Liver (tissue), 9 donors: ENCODE results near the gene HDDC2. TPM values are rescaled to one million over a fixed set of nuclear protein-coding genes. Genes with fewer than 3 reads are reported as not detected.

Experiments used
- DNase-seq: peaks from one replicate; pipeline ENCODE4 v3.0.0-alpha.2; 2017; ENCODE audit warnings: low spot score
- H3K27ac ChIP-seq, 2 donors: one replicate each; pipeline ENCODE4 v1.7.0; 2013; ENCODE audit warnings: inconsistent platforms in 2 of 2, low read length in 2 of 2, control low read depth in 1 of 2, low read depth in 1 of 2, mild to moderate bottlenecking in 1 of 2
- H3K27me3 ChIP-seq, 4 donors: one replicate each; pipeline versions ENCODE4 v1.6.1 to v1.7.0; 2013; ENCODE audit warnings: low read length in 3 of 4, inconsistent platforms in 1 of 4, mild to moderate bottlenecking in 1 of 4, moderate library complexity in 1 of 4; ENCODE audit not compliant: control insufficient read depth in 4 of 4, insufficient read depth in 4 of 4
- H3K36me3 ChIP-seq, 4 donors: one replicate each; pipeline versions ENCODE4 v1.6.1 to v1.7.0; 2013; ENCODE audit warnings: low read length in 3 of 4, mild to moderate bottlenecking in 3 of 4, low read depth in 1 of 4, moderate library complexity in 1 of 4; ENCODE audit not compliant: control insufficient read depth in 4 of 4, insufficient read depth in 3 of 4
- H3K4me1 ChIP-seq, 4 donors: one replicate each; pipeline versions ENCODE4 v1.6.1 to v1.7.0; 2013; ENCODE audit warnings: low read length in 3 of 4, mild to moderate bottlenecking in 3 of 4, moderate library complexity in 1 of 4; ENCODE audit not compliant: control insufficient read depth in 4 of 4, insufficient read depth in 4 of 4
- H3K4me3 ChIP-seq, 3 donors: one replicate each; pipeline versions ENCODE4 v1.6.1 to v1.7.0; 2013; ENCODE audit warnings: low read length in 3 of 3, control low read depth in 1 of 3, low read depth in 1 of 3, mild to moderate bottlenecking in 1 of 3
- H3K9ac ChIP-seq, 2 donors: one replicate each; pipeline ENCODE4 v1.7.0; 2013; ENCODE audit warnings: low read length in 2 of 2, mild to moderate bottlenecking in 2 of 2, moderate library complexity in 2 of 2, control low read depth in 1 of 2, low read depth in 1 of 2
- H3K9me3 ChIP-seq, 4 donors: one replicate each; pipeline versions ENCODE4 v1.6.1 to v1.7.0; 2013; ENCODE audit warnings: low read length in 3 of 4; ENCODE audit not compliant: control insufficient read depth in 4 of 4
- EGR1 ChIP-seq, 2 donors: IDR thresholded peaks; 2 replicates each; pipeline ENCODE4 v1.6.1; 2016 to 2018; ENCODE audit warnings: antibody characterized with exemption in 2 of 2, low read depth in 2 of 2
- GABPA ChIP-seq, 2 donors: IDR thresholded peaks in 1 of 2; conservative IDR thresholded peaks in 1 of 2; 2 replicates each; pipeline ENCODE4 v1.6.1; 2016; ENCODE audit warnings: antibody characterized with exemption in 2 of 2, mild to moderate bottlenecking in 1 of 2, moderate library complexity in 1 of 2
- HNF4G ChIP-seq: IDR thresholded peaks from 2 replicates; pipeline ENCODE4 v1.6.1; 2016; ENCODE audit warnings: antibody characterized with exemption
- MAX ChIP-seq: IDR thresholded peaks from 2 replicates; pipeline ENCODE4 v1.6.1; 2016; ENCODE audit warnings: antibody characterized with exemption
- NR2F2 ChIP-seq: IDR thresholded peaks from 2 replicates; pipeline ENCODE4 v1.6.1; 2016; ENCODE audit warnings: antibody characterized with exemption
- RAD21 ChIP-seq, 2 donors: IDR thresholded peaks; 2 replicates each; pipeline ENCODE4 v1.6.1; 2016; ENCODE audit warnings: antibody characterized with exemption in 2 of 2, mild to moderate bottlenecking in 2 of 2
- REST ChIP-seq: IDR thresholded peaks from 2 replicates; pipeline ENCODE4 v1.6.1; 2016; ENCODE audit warnings: antibody characterized with exemption, mild to moderate bottlenecking
- RXRA ChIP-seq, 2 donors: IDR thresholded peaks; 2 replicates each; pipeline ENCODE4 v1.6.1; 2017 to 2018; ENCODE audit warnings: antibody characterized with exemption in 2 of 2, mild to moderate bottlenecking in 1 of 2
- SP1 ChIP-seq: IDR thresholded peaks from 2 replicates; pipeline ENCODE4 v1.6.1; 2018; ENCODE audit warnings: antibody characterized with exemption, mild to moderate bottlenecking
- TAF1 ChIP-seq: conservative IDR thresholded peaks from 2 replicates; pipeline ENCODE4 v1.6.1; 2016; ENCODE audit warnings: antibody characterized with exemption, mild to moderate bottlenecking
- YY1 ChIP-seq: IDR thresholded peaks from 2 replicates; pipeline ENCODE4 v1.6.1; 2016; ENCODE audit warnings: antibody characterized with exemption, mild to moderate bottlenecking
- WGBS: extraction: QIAGEN DNeasy Blood & Tissue Kit; methylation state at CpG from one replicate; pipeline ENCODE4 v1.1.7; 2013; 5-methylcytosine and 5-hydroxymethylcytosine counted together
- polyA plus RNA-seq, 2 donors: library from polyadenylated mRNA; stranded (reverse) in 1 of 2; unstranded in 1 of 2; fragments of 200-250 nt in 1 of 2; fragments of >200 nt in 1 of 2; fragmentation: Nextera tagmentation in 1 of 2; extraction: Ambion mirVana in 1 of 2; gene quantifications; one replicate each; pipeline versions ENCODE4 v1.2.1 to v1.2.3, GENCODE V29; 2013 to 2015
- total RNA-seq, 2 donors: library from RNA; depleted of rRNA; stranded (reverse); fragments of >200 nt; gene quantifications; one replicate each; pipeline ENCODE4 v1.2.3, GENCODE V29; 2014
- TF ChIP-seq, protein P1 (sequence below): fragments of 150-350 bp; IDR thresholded peaks from 2 replicates; pipeline ENCODE4 v1.5.1; 2017; ENCODE audit warnings: improper control_type of control experiment, low read depth, low read length; ENCODE audit not compliant: missing input control
- TF ChIP-seq, protein P2 (sequence below): IDR thresholded peaks from 2 replicates; pipeline ENCODE4 v1.6.1; 2016; ENCODE audit warnings: antibody characterized with exemption
- donor health status: healthy.
- donor health status: healthy.
- donor health status: healthy.
- donor health status: healthy.
- donor health status: healthy.

The HDDC2 gene
- total and polyA plus RNA-seq, 4 donors = 8.8 to 21.0 (median 11.8) TPM

DNA sequence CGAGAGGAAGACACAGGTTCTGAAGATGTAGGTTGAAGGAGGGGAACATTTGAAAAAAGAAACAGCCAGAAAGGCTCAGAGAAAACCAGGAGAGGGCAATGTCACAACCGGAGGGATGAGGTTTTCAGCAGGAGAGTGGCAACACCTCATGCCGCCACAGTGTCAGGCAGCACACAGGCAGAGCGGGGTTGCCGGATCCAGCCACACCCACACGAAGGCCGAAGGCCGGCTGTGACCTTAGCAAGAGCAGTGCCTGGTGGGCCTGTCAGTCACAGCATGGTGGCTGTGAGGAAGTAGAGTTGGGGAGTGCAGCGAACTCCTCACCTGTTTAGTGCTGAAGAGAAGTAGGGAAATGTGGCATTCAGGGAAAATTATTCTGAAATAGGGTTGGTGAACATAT, 14.0 kb downstream of the HDDC2 start (continued):
- TF ChIP-seq, protein P1, sequence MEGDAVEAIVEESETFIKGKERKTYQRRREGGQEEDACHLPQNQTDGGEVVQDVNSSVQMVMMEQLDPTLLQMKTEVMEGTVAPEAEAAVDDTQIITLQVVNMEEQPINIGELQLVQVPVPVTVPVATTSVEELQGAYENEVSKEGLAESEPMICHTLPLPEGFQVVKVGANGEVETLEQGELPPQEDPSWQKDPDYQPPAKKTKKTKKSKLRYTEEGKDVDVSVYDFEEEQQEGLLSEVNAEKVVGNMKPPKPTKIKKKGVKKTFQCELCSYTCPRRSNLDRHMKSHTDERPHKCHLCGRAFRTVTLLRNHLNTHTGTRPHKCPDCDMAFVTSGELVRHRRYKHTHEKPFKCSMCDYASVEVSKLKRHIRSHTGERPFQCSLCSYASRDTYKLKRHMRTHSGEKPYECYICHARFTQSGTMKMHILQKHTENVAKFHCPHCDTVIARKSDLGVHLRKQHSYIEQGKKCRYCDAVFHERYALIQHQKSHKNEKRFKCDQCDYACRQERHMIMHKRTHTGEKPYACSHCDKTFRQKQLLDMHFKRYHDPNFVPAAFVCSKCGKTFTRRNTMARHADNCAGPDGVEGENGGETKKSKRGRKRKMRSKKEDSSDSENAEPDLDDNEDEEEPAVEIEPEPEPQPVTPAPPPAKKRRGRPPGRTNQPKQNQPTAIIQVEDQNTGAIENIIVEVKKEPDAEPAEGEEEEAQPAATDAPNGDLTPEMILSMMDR = no peak

- Histone ChIP-seq H3K9ac (no peak overlapping the region), H3K27me3 (no peaks in the 10 kb centered on the region), H3K36me3 (peaks cover 2 to 6% (median 5%) of the 10 kb centered on the region in 4 donors), H3K4me3 (no peak overlapping the region), H3K4me1 (no peaks in the 10 kb centered on the region), H3K9me3 (no peaks in the 10 kb centered on the region), H3K27ac (no peak overlapping the region)
- 97% methylated on average over 1 of the region's 1 CpG for WGBS
- TF ChIP-seq MAX (no peak), RAD21 (IDR thresholded peaks at IDR 0.05) (no peak), HNF4G (no peak), YY1 (no peak), GABPA (IDR thresholded peaks at IDR 0.05 in 1 of 2, conservative IDR thresholded peaks at IDR 0.05 in 1 of 2) (no peak), NR2F2 (no peak), EGR1 (IDR thresholded peaks at IDR 0.05; ENCODE audit: low read depth in 2 of 2) (no peak), RXRA (IDR thresholded peaks at IDR 0.05) (no peak), REST (no peak)
- TF ChIP-seq, protein P2, sequence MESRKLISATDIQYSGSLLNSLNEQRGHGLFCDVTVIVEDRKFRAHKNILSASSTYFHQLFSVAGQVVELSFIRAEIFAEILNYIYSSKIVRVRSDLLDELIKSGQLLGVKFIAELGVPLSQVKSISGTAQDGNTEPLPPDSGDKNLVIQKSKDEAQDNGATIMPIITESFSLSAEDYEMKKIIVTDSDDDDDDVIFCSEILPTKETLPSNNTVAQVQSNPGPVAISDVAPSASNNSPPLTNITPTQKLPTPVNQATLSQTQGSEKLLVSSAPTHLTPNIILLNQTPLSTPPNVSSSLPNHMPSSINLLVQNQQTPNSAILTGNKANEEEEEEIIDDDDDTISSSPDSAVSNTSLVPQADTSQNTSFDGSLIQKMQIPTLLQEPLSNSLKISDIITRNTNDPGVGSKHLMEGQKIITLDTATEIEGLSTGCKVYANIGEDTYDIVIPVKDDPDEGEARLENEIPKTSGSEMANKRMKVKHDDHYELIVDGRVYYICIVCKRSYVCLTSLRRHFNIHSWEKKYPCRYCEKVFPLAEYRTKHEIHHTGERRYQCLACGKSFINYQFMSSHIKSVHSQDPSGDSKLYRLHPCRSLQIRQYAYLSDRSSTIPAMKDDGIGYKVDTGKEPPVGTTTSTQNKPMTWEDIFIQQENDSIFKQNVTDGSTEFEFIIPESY = no peak
- DNase-seq = no peak
Measured at GRCh38 chr6:125285936-125286335, 15.8 kb downstream of the HDDC2 start.

- Histone ChIP-seq H3K27me3 (no peaks in the 10 kb centered on the region), H3K27ac (no peak overlapping the region), H3K36me3 (peaks cover 2 to 6% (median 5%) of the 10 kb centered on the region in 4 donors), H3K9ac (no peak overlapping the region), H3K9me3 (no peaks in the 10 kb centered on the region), H3K4me1 (no peaks in the 10 kb centered on the region), H3K4me3 (no peak overlapping the region)
- 99% methylated on average over 1 of the region's 1 CpG for WGBS
- DNase-seq = no peak
- TF ChIP-seq REST (no peak), SP1 (no peak), RAD21 (IDR thresholded peaks at IDR 0.05) (no peak), TAF1 (no peak)
- TF ChIP-seq, protein P1 = no peak
- TF ChIP-seq, protein P2 = no peak
Measured at GRCh38 chr6:125285353-125285752, 16.4 kb downstream of the HDDC2 start.
